Ovary (tissue), 9 donors: Measurements from ENCODE around the gene IL1RN. TPM values are rescaled to one million over a fixed set of nuclear protein-coding genes. Genes with fewer than 3 reads are reported as not detected.

Experiments
- DNase-seq, 5 donors: peaks; one replicate each; pipeline ENCODE4 v3.0.0-alpha.2; 2019 to 2020
- H3K27ac ChIP-seq, 2 donors: fragments of 200-600 bp; one replicate each; pipeline versions ENCODE4 v1.5.1 to v1.8.0; 2019 to 2022
- H3K27me3 ChIP-seq: fragments of 200-600 bp; one replicate; pipeline ENCODE4 v1.8.0; 2022
- H3K36me3 ChIP-seq: fragments of 200-600 bp; sonication (generic); one replicate; pipeline ENCODE4 v1.5.1; 2019
- H3K4me1 ChIP-seq: one replicate; pipeline ENCODE4 v1.8.1; 2013; ENCODE audit warnings: mild to moderate bottlenecking, moderate library complexity; ENCODE audit not compliant: insufficient read depth
- H3K4me3 ChIP-seq: fragments of 200-600 bp; sonication (generic); one replicate; pipeline ENCODE4 v1.5.1; 2017
- H3K9me3 ChIP-seq, 2 donors: fragments of 200-600 bp in 1 of 2; sonication (generic) in 1 of 2; one replicate each; pipeline versions ENCODE4 v1.5.1 to v1.8.1; 2013 to 2019; ENCODE audit warnings: mild to moderate bottlenecking in 1 of 2, moderate library complexity in 1 of 2
- CTCF ChIP-seq, 3 donors: fragments of 450-650 bp in 2 of 3; fragments of 200-600 bp in 1 of 3; IDR thresholded peaks; one replicate each; pipeline versions ENCODE4 v1.5.1 to v1.8.0; 2016 to 2022; ENCODE audit warnings: antibody characterized with exemption in 3 of 3, mild to moderate bottlenecking in 1 of 3
- EP300 ChIP-seq: sonication (generic); formaldehyde crosslinking; IDR thresholded peaks from one replicate; pipeline ENCODE4 v1.6.1; 2017; ENCODE audit warnings: antibody characterized with exemption
- POLR2A ChIP-seq: fragments of 450-650 bp; IDR thresholded peaks from one replicate; pipeline ENCODE4 v1.6.1; 2017; ENCODE audit warnings: antibody characterized with exemption, mild to moderate bottlenecking, moderate library complexity
- WGBS, 3 donors: extraction: QIAGEN DNeasy Blood & Tissue Kit in 1 of 3; methylation state at CpG; one replicate each; pipeline versions ENCODE4 v1.1.5 to v1.1.7; 2013 to 2017; 5-methylcytosine and 5-hydroxymethylcytosine counted together
- intact Hi-C, 4 donors: fragments of 100-400 bp; cut with DNase I; formaldehyde crosslinking; loops; one replicate each; pipeline versions ENCODE4 v1.11.0 to v1.15.1; 2022 to 2023
- polyA plus RNA-seq, 2 donors: library from polyadenylated mRNA; stranded (reverse); fragments of 200-250 nt in 1 of 2; fragments of 350-450 nt in 1 of 2; fragmentation: Illumina TruSeq in 1 of 2; extraction: RNeasy Lipid Tissue Mini Kit (QIAGEN cat#74804) in 1 of 2; gene quantifications; one replicate each; pipeline ENCODE4 v1.2.3, GENCODE V29; 2013 to 2014
- total RNA-seq, 7 donors: library from RNA; depleted of rRNA in 2 of 7; stranded (reverse); fragments of >200 nt in 2 of 7; fragmentation: NEBNext Ultra II Directional in 3 of 7; extraction: Animal tissue kit (Norgen Biotek cat#: 25700) in 3 of 7; gene quantifications; one replicate each; pipeline versions ENCODE4 v1.1.0 to v1.2.4, GENCODE V29; 2016 to 2023
- donor health status: DM: no; HTN: no; CAD: no; lungs with moderate emphysema.
- donor health status: DM: no; HTN: no; CAD: no.
- donor health status: Bipolar disorder and iron deficiency.
- donor health status: DM: yes; HTN: yes; CAD: no.
- donor health status: DM: no; HTN: no; CAD: no.
- donor health status: DM: yes; HTN: yes; CAD: no.

The IL1RN gene
- total and polyA plus RNA-seq, 9 donors = 0.29 to 7.9 (median 0.56) TPM; not detected in 1

GRCh38 chr2:113176696-113177355, 49.4 kb downstream of the IL1RN start:
- Histone ChIP-seq H3K9me3 (no peaks in the 10 kb centered on the region), H3K4me1 (peaks cover 6% of the 10 kb centered on the region), H3K4me3 (no peak overlapping the region), H3K27ac (no peak overlapping the region), H3K27me3 (no peaks in the 10 kb centered on the region), H3K36me3 (no peaks in the 10 kb centered on the region)
- intact Hi-C loops = no loop called here
- WGBS, 3 donors = 88 to 93% (median 88%) methylated on average over 7 of the region's 7 CpGs
- no peak for DNase-seq
- TF ChIP-seq EP300 (no peak), CTCF (IDR thresholded peaks at IDR 0.05) (no peak), POLR2A (no peak)

GRCh38 chr2:113178069-113178746, 50.8 kb downstream of the IL1RN start:
- no peak for TF ChIP-seq POLR2A
- no peak for TF ChIP-seq EP300
- no peak for TF ChIP-seq CTCF (IDR thresholded peaks at IDR 0.05)
- Histone ChIP-seq H3K27me3 (no peaks in the 10 kb centered on the region), H3K4me1 (peaks cover 6% of the 10 kb centered on the region), H3K36me3 (no peaks in the 10 kb centered on the region), H3K27ac (no peak overlapping the region), H3K4me3 (no peak overlapping the region), H3K9me3 (no peaks in the 10 kb centered on the region)
- no peak for DNase-seq
- WGBS, 3 donors = 86 to 90% (median 88%) methylated on average over 11 of the region's 11 CpGs
- intact Hi-C loops = no loop called here

- TF ChIP-seq POLR2A (no peak), EP300 (no peak), CTCF (IDR thresholded peaks at IDR 0.05) (no peak)
- H3K36me3 ChIP-seq = no peaks in the 10 kb centered on the region
- no peak for DNase-seq
- intact Hi-C loops = no loop called here
- peaks cover 6% of the 10 kb centered on the region for H3K4me1 ChIP-seq
- no peaks in the 10 kb centered on the region for H3K27me3 ChIP-seq
- H3K27ac ChIP-seq = no peak overlapping the region
- H3K9me3 ChIP-seq = no peaks in the 10 kb centered on the region
- H3K4me3 ChIP-seq = no peak overlapping the region
- WGBS, 3 donors = 88 to 93% (median 91%) methylated on average over 4 of the region's 4 CpGs
Measured at GRCh38 chr2:113178891-113179290, 51.5 kb downstream of the IL1RN start.

- Histone ChIP-seq H3K36me3 (no peaks in the 10 kb centered on the region), H3K27me3 (no peaks in the 10 kb centered on the region), H3K4me3 (no peak overlapping the region), H3K27ac (no peak overlapping the region), H3K9me3 (no peaks in the 10 kb centered on the region), H3K4me1 (peaks cover 6% of the 10 kb centered on the region)
- TF ChIP-seq EP300 = no peak
- no peak for TF ChIP-seq CTCF (IDR thresholded peaks at IDR 0.05)
- no peak for TF ChIP-seq POLR2A
- DNase-seq = no peak
- WGBS, 3 donors = 87 to 89% (median 88%) methylated on average over 8 of the region's 8 CpGs
- intact Hi-C loops = no loop called here
Measured at GRCh38 chr2:113179446-113180045, 52.1 kb downstream of the IL1RN start.
